Measurements from ENCODE around the gene RFX8. TPM values are rescaled to one million over a fixed set of nuclear protein-coding genes. Genes with fewer than 3 reads are reported as not detected.

The RFX8 gene
- total RNA-seq, 1 experiment from 2014 or later: not detected

- Histone ChIP-seq H3K9me3 (ENCODE audit: low read depth, low read length, poor library complexity, severe bottlenecking) (no peaks in the 10 kb centered on the region), H3K4me1 (ENCODE audit: insufficient read depth, low read length, poor library complexity, severe bottlenecking) (no peaks in the 10 kb centered on the region), H3K4me3 (ENCODE audit: low read depth, low read length, poor library complexity, severe bottlenecking) (no peak overlapping the region), H3K27ac (ENCODE audit: low read depth, low read length, poor library complexity, severe bottlenecking) (no peak overlapping the region), H3K36me3 (ENCODE audit: insufficient read depth, low read length, poor library complexity, severe bottlenecking) (no peaks in the 10 kb centered on the region), H3K27me3 (replicated peaks; ENCODE audit: insufficient read depth, low read depth, low read length, poor library complexity) (no peaks in the 10 kb centered on the region)
- no peak for DNase-seq (ENCODE audit: low spot score)
- ChIA-PET POLR2A (ENCODE audit: low non-redundant PET) (no interaction called here), CTCF (no interaction called here)
- TF ChIP-seq EZH2 (IDR thresholded peaks at IDR 0.05; ENCODE audit: borderline replicate concordance, low read depth, low read length, poor library complexity, severe bottlenecking) (no peak), CTCF (conservative IDR thresholded peaks at IDR 0.05; ENCODE audit: low read depth, low read length) (0 out of 2 replicates have a peak, but pooled peaks have one; percentile 26)
- intact Hi-C loops (cut with micrococcal nuclease; ENCODE audit: unreplicated experiment): no loop called here
- BruUV-seq (replicated peaks): no TSS peak
Measured at GRCh38 chr2:101349893-101350662, 124.8 kb downstream of the RFX8 start.

- BruUV-seq (replicated peaks): no TSS peak
- no peaks in the 10 kb centered on the region for H3K9me3 ChIP-seq (ENCODE audit: low read depth, low read length, poor library complexity, severe bottlenecking)
- intact Hi-C loops (cut with micrococcal nuclease; ENCODE audit: unreplicated experiment): no loop called here
- H3K36me3 ChIP-seq (ENCODE audit: insufficient read depth, low read length, poor library complexity, severe bottlenecking): no peaks in the 10 kb centered on the region
- no peaks in the 10 kb centered on the region for H3K27me3 ChIP-seq (replicated peaks; ENCODE audit: insufficient read depth, low read depth, low read length, poor library complexity)
- ChIA-PET POLR2A (ENCODE audit: low non-redundant PET) (no interaction called here), CTCF (no interaction called here)
- no peaks in the 10 kb centered on the region for H3K4me1 ChIP-seq (ENCODE audit: insufficient read depth, low read length, poor library complexity, severe bottlenecking)
- H3K4me3 ChIP-seq (ENCODE audit: low read depth, low read length, poor library complexity, severe bottlenecking): no peak overlapping the region
- no peak overlapping the region for H3K27ac ChIP-seq (ENCODE audit: low read depth, low read length, poor library complexity, severe bottlenecking)
- DNase-seq (ENCODE audit: low spot score): no peak
- TF ChIP-seq EZH2 (IDR thresholded peaks at IDR 0.05; ENCODE audit: borderline replicate concordance, low read depth, low read length, poor library complexity, severe bottlenecking): no peak
Measured at GRCh38 chr2:101348883-101349282, 126.0 kb downstream of the RFX8 start.

Other genes starting within 250 kb of the RFX8 start
- 51.7 and 53.7 TPM in 2 replicates for gene CNOT11, start 222.2 kb downstream of the RFX8 start, total RNA-seq (2021)
- 26.8 and 27.1 TPM in 2 replicates for gene RNF149, start 166.4 kb downstream of the RFX8 start, total RNA-seq (2021)
- not detected in 2 replicates for gene CREG2, start 87.6 kb downstream of the RFX8 start, total RNA-seq (2021)
- gene MAP4K4, start 222.6 kb upstream of the RFX8 start, total RNA-seq (2021): 154 and 157 TPM in 2 replicates

Measured in A673 (cell line).